ENCODE measurements around the gene RTTN.
A peak's percentile ranks its signal among the peaks of the same experiment; 100 is the strongest.

Gene RTTN

DNA sequence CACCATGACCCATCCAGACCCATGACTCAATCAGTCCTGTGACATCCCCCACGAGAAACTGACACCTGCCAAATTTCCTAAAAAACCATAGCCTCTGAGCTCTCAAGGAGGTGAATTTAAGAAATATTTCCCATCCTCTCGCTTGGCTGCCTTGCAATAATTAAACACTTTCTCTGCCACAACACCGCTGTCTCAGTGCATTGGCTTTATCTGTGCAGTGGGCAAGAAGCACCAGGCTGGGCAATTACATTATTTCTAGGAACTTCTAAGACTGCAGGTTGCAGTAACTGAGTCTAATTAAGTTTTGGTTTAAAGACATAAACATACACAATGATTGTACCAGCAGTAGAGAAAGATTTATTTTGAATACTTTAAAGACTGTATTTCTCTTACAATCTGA, 22.0 kb upstream of the RTTN start:
- H3K9me3 Mint-ChIP-seq (ENCODE audit: low read depth): peaks cover 26% of the 10 kb centered on the region
- no peak overlapping the region for H3K4me3 Mint-ChIP-seq
- H3K4me1 Mint-ChIP-seq (ENCODE audit: low read depth): no peaks in the 10 kb centered on the region
- H3K36me3 Mint-ChIP-seq: no peaks in the 10 kb centered on the region
- no peak overlapping the region for H3K27ac Mint-ChIP-seq
- peaks cover 5% of the 10 kb centered on the region for H3K27me3 Mint-ChIP-seq

DNA sequence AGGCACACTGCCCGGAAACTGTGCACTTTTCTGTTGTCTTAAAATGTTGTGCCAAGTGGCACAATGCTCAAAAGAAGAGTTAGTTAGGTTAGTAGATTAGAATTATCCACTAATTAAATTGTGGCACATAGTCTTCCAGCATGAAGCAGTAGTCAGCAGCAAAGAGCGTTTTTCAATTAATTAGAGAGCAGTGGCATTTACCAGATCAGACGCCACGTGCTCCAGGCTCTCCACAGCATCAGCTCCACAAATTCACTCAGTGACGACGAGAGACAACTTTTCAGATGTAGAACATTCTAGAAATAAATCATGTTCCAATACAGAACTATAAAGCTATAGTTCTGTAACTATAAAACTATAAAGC, 16.4 kb upstream of the RTTN start:
- Mint-ChIP-seq H3K4me1 (ENCODE audit: low read depth) (no peaks in the 10 kb centered on the region), H3K36me3 (no peaks in the 10 kb centered on the region)

DNA sequence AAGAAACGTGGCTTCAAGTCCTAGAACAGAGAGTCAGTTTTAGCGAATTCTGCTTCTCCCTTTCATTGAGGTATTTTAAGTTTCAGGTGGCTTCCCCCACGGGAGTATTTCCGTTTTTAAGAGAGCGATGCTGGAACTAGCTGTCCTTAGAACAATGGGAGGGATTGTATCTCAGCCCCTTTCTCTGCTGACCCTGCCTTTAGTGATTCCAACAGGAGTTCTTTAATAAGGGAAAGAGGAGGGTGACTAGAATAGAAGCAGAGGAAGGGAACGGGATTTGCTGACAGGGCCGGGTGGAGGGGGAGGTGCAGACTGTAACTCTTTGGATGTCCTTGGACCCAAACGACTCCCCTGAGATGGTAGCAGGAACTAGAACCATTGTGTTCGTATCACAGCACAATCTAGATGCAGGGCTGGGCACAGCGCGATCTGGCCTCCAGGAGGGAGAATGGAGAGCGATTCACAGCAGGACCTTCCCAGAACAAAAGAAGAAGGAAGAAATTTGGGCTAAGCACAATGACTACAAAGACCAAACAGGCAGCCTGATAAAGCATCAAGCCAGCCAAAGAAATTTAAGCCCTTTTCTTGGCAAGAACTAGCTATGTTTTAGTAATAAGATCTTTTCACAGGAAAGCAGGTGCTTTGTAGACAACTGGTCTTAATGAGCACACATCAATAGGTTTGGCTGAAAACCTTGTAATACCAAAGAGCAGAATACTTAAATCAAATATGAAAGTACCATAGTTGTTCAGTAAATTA, 15.8 kb upstream of the RTTN start:
- Mint-ChIP-seq H3K4me1 (ENCODE audit: low read depth) (no peaks in the 10 kb centered on the region), H3K9me3 (ENCODE audit: low read depth) (no peaks in the 10 kb centered on the region), H3K27me3 (peaks cover 29% of the 10 kb centered on the region), H3K4me3 (no peak overlapping the region), H3K36me3 (no peaks in the 10 kb centered on the region), H3K27ac (no peak overlapping the region)

More for the DNA sequence above, 16.4 kb upstream of the RTTN start:
- Mint-ChIP-seq H3K9me3 (ENCODE audit: low read depth) (peaks cover 4% of the 10 kb centered on the region), H3K27me3 (peaks cover 25% of the 10 kb centered on the region), H3K4me3 (no peak overlapping the region), H3K27ac (no peak overlapping the region)

DNA sequence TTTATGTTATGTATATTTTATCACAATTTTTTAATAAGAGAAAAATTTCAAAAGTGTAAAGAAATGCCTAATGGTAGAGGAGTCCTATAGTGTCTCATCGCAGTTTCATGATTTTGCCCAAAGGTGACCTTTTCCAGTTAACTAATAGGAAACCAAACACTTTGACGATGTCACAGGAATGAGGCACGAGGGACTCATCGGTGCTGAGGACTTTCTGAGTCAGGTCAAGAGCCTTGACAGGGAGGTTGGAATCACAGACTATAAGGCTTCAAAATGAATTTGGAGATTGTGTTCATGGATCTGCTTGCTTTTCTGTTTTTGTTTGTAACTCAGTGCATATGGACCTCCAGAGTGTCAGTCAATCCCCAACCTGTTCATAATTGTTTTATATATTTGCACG, 15.1 kb upstream of the RTTN start:
- Mint-ChIP-seq H3K4me3 (no peak overlapping the region), H3K9me3 (ENCODE audit: low read depth) (no peaks in the 10 kb centered on the region), H3K4me1 (ENCODE audit: low read depth) (no peaks in the 10 kb centered on the region), H3K27me3 (peaks cover 30% of the 10 kb centered on the region), H3K27ac (no peak overlapping the region), H3K36me3 (no peaks in the 10 kb centered on the region)

DNA sequence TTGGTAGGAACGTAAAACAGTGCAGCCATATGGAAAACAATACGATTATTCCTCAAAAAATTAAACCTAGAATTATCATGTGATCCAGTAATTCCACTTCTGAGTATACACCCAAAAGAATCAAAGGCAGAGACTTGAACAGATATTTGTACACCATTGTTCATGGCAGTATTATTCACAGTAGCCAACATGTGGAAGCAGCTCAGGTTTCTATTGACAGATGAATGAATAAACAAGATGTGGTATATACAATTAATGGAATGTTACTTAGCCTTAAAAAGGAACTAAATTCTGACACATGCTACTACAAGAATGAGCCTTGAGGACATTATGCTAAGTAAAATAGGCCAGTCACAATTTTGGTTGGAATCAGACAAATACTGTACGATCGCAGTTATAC, 14.2 kb upstream of the RTTN start:
- no peak overlapping the region for H3K4me3 Mint-ChIP-seq
- peaks cover 32% of the 10 kb centered on the region for H3K27me3 Mint-ChIP-seq
- no peaks in the 10 kb centered on the region for H3K4me1 Mint-ChIP-seq (ENCODE audit: low read depth)
- H3K36me3 Mint-ChIP-seq: no peaks in the 10 kb centered on the region
- H3K9me3 Mint-ChIP-seq (ENCODE audit: low read depth): no peaks in the 10 kb centered on the region
- H3K27ac Mint-ChIP-seq: no peak overlapping the region

DNA sequence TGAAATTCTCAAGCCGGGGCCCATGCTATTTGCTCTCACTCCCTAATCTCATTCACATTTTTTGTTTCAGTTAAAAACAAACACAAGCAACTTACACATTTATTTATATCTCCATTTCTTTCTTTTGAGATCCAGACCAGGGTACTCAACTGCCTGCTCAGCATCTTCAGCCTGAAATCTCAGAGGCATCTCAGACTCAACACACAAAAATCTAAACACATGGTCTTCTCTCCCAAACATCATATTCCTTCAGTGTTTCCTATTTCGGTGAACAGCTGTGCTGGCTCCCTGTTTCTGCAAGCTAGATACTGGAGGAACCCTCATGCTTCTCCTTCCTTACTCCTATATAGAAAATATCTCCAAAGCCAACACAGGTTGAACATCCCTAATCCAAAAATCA, 11.3 kb upstream of the RTTN start:
- H3K36me3 Mint-ChIP-seq: no peaks in the 10 kb centered on the region
- H3K27ac Mint-ChIP-seq: no peak overlapping the region
- no peak overlapping the region for H3K4me3 Mint-ChIP-seq
- peaks cover 37% of the 10 kb centered on the region for H3K27me3 Mint-ChIP-seq
- no peaks in the 10 kb centered on the region for H3K4me1 Mint-ChIP-seq (ENCODE audit: low read depth)
- no peaks in the 10 kb centered on the region for H3K9me3 Mint-ChIP-seq (ENCODE audit: low read depth)

DNA sequence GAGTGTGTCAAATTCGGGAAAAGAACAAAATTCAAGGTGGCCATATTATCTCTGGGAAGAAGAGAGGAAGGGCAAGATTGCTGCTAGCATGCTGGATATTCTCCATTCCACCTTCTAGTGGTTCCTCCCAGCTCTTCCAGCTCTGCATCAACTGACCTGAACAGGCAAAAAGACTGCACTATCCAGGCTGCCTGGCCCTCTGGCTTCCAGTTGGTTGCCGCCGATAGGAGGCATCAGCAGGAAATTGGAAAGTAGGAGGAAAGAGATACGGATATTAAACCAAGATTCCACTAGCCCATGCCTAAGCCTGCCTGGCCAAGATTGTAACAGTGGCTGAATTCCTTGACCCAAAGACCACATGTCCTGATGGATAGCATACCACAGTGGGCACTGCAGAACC, 1.7 kb upstream of the RTTN start:
- Mint-ChIP-seq H3K36me3 (peaks cover under 1% of the 10 kb centered on the region), H3K4me1 (ENCODE audit: low read depth) (peaks cover 24% of the 10 kb centered on the region), H3K27me3 (peaks cover 4% of the 10 kb centered on the region), H3K27ac (no peak overlapping the region), H3K4me3 (peak overlapping the region; percentile 99), H3K9me3 (ENCODE audit: low read depth) (no peaks in the 10 kb centered on the region)

DNA sequence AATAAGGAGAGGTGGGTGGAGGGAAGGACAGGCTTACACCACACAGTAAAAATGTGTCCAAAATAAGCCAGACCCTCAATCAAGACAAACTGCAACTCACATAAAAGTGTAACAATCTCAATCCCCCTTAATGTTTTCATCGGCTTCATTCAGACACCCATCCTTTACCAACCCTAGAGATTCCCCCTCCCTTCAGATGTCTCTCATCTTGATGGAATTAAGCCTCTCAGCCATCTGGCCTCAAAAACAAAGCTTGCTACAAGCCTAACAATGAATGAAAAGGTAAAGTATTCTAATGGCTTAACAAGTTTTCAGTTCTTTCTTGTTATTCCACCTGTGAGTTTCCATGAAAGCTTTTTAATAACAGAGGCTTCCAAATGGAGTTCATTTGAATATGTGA, 5.2 kb downstream of the RTTN start:
- Mint-ChIP-seq H3K9me3 (ENCODE audit: low read depth) (no peaks in the 10 kb centered on the region), H3K27ac (no peak overlapping the region), H3K36me3 (peaks cover 3% of the 10 kb centered on the region), H3K27me3 (no peaks in the 10 kb centered on the region), H3K4me3 (no peak overlapping the region), H3K4me1 (ENCODE audit: low read depth) (peaks cover 19% of the 10 kb centered on the region)

DNA sequence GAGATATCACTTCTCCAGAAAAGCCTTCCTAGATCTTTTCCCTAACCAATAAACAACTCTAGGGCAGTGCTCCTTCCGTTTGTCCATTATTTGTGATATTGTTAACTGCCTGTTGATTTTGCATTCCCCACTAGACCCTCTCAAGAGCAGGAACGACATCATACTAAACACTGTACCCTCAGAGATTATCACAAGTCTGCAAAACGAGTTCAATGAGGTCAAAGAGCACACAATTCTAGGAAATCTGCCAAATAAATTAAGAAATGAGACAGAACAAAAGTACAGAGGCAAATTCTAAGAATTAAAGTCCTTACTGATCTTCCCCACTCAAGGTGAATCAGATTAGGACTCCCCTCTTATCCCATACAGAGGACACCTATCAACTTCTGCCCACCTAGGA, 7.6 kb downstream of the RTTN start:
- H3K36me3 Mint-ChIP-seq: peaks cover 6% of the 10 kb centered on the region
- no peak overlapping the region for H3K4me3 Mint-ChIP-seq
- peaks cover 17% of the 10 kb centered on the region for H3K4me1 Mint-ChIP-seq (ENCODE audit: low read depth)
- H3K9me3 Mint-ChIP-seq (ENCODE audit: low read depth): no peaks in the 10 kb centered on the region
- no peaks in the 10 kb centered on the region for H3K27me3 Mint-ChIP-seq
- H3K27ac Mint-ChIP-seq: no peak overlapping the region

DNA sequence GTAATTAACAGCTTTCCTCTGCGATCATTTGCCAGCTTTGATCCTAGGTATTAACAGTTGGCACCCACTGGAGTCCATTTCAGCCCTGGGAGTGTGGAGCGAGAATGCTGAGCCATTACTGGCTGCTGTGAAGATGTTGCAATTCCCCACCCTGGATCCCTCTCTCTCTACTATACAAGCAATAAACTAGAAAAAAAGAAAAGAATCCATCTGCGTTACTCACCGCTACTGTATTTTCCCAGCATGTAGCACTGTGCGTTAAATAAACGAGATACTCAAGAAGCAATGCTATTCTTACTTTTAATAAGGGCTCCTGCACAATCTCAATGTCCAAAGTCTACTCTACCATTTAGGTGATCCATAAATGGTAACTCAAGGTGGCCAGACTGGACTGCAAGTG, 8.5 kb downstream of the RTTN start:
- Mint-ChIP-seq H3K27ac (no peak overlapping the region), H3K9me3 (ENCODE audit: low read depth) (no peaks in the 10 kb centered on the region), H3K27me3 (no peaks in the 10 kb centered on the region), H3K4me3 (no peak overlapping the region), H3K36me3 (peaks cover 3% of the 10 kb centered on the region), H3K4me1 (ENCODE audit: low read depth) (peaks cover 13% of the 10 kb centered on the region)

DNA sequence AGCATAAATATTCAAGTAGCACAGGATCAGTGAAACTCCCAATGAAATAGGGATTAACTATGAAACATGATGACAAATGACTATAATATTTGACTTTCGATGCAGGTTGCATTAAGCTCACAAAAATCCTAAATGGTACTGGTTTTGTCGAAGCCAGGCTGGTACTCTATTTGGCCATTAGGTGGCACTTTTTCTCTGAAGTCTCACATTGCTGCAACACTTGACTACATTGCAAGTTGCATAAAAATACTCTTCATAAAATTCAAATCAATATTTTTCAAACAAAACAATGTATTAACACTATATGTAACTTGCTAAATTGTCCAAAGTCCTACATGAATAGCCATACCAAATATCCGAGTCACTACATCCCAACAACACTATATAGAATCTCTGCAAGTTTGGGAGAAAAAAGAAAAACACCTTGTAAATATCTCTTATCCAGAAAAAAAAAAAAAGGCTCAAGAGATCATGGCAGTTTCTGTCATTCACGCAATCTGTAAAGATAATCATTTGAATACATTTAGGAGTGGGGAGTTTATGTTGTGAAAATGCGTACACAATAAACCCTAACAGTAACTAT, 9.5 kb downstream of the RTTN start:
- no peak overlapping the region for H3K4me3 Mint-ChIP-seq
- peaks cover 3% of the 10 kb centered on the region for H3K36me3 Mint-ChIP-seq
- H3K27me3 Mint-ChIP-seq: no peaks in the 10 kb centered on the region
- peaks cover 13% of the 10 kb centered on the region for H3K4me1 Mint-ChIP-seq (ENCODE audit: low read depth)
- no peaks in the 10 kb centered on the region for H3K9me3 Mint-ChIP-seq (ENCODE audit: low read depth)
- no peak overlapping the region for H3K27ac Mint-ChIP-seq

DNA sequence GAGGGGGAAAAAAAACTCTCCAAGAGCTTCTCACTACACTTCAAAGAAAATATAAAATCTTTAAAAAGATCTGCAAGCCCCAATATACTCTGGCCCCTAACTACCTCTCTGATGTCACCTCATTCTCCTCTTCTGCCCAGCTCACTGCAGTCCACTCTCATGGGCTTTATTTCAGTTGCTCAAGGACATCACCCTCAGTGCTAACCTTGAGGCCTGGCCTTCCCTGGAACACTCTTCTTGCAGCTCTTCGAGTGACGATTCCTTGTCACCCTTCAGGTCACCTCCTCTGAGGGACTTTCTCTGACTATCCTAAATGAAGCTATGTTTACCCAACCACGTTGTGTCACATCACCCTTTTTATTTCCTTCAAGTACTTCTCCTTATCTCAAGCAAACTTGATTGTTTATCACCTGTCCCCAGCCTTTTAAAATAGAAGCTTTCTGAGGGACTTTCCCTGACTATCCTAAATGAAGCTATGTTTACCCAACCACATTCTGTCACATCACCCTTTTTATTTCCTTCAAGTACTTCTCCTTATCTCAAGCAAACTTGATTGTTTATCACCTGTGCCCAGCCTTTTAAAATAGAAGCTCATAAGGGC, 10.4 kb downstream of the RTTN start:
- Mint-ChIP-seq H3K9me3 (ENCODE audit: low read depth) (no peaks in the 10 kb centered on the region), H3K4me3 (no peak overlapping the region), H3K36me3 (peaks cover 7% of the 10 kb centered on the region), H3K27me3 (no peaks in the 10 kb centered on the region), H3K27ac (no peak overlapping the region), H3K4me1 (ENCODE audit: low read depth) (peaks cover 12% of the 10 kb centered on the region)

DNA sequence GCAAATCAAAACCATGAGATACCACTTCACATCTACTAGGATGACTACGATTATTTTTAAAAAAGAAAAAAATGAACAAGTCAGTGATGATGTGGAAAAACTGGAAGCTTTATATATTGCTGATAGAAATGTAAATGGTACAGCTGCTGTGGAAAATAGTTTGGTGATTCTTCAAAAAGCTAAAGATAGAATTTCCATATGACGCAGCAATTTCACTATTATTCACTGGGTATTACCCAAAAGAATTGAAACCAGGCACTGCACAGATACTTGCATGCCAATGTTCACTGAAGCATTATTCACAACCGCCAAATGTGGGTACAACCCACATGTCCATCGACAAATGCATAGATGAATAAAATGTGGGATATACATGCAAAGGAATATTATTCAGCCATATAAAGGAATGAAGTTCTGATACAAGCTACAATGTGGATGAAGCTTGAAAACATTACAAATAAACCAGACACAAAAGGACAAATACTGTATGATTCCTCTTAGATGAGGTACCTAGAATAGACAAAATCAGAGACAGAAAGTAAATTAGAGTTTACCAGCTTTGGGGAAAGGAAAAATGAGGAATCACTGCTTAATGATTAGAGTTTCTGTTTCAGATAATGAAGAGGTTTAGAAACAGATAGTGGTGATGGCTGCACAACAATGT, 11.1 kb downstream of the RTTN start:
- peak overlapping the region; percentile 64 for H3K27ac Mint-ChIP-seq
- H3K36me3 Mint-ChIP-seq: peaks cover 12% of the 10 kb centered on the region
- H3K27me3 Mint-ChIP-seq: no peaks in the 10 kb centered on the region
- peaks cover 12% of the 10 kb centered on the region for H3K4me1 Mint-ChIP-seq (ENCODE audit: low read depth)
- H3K9me3 Mint-ChIP-seq (ENCODE audit: low read depth): no peaks in the 10 kb centered on the region
- H3K4me3 Mint-ChIP-seq: no peak overlapping the region

DNA sequence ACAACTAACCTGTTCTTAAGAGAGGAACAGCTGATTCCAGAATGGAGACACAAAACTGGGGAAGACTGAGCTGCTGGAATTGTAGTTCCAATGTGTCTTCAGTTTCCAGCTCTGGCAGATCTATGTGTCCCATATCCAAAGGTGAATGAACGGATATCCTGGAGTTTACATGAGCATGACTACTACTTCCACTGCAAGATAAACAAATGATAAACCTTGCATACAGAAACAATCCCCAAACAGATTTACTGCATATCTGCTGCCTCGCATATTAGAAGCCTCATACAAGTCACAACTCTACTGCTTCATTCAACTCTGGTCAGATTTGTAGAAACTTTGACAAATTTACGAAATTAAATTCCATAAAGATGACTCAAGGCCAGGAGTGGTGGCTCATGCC, 15.0 kb downstream of the RTTN start:
- H3K9me3 Mint-ChIP-seq (ENCODE audit: low read depth): no peaks in the 10 kb centered on the region
- no peak overlapping the region for H3K27ac Mint-ChIP-seq
- no peaks in the 10 kb centered on the region for H3K27me3 Mint-ChIP-seq
- no peak overlapping the region for H3K4me3 Mint-ChIP-seq
- H3K4me1 Mint-ChIP-seq (ENCODE audit: low read depth): peaks cover 14% of the 10 kb centered on the region
- H3K36me3 Mint-ChIP-seq: peaks cover 22% of the 10 kb centered on the region

DNA sequence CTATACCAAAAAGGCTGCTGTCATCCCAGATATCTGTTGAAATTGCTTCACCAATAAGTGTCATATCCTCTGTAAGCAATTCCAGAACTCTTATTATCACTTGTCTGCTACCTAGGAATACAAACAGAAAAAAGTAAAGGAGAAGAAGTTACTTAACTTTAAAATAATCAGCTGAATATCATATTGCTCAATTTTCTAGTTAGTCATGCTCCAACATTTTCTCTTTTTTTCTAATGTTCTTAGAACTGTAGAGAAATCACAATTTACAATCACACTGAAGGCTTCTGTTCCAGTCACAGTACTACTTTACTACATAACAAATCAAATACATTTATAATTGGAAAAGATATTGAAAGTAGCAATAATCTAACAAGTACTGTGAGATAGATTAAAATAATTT, 17.4 kb downstream of the RTTN start:
- H3K36me3 Mint-ChIP-seq: peaks cover 21% of the 10 kb centered on the region
- H3K4me3 Mint-ChIP-seq: no peak overlapping the region
- H3K27ac Mint-ChIP-seq: no peak overlapping the region
- no peaks in the 10 kb centered on the region for H3K9me3 Mint-ChIP-seq (ENCODE audit: low read depth)
- no peaks in the 10 kb centered on the region for H3K27me3 Mint-ChIP-seq
- peaks cover 8% of the 10 kb centered on the region for H3K4me1 Mint-ChIP-seq (ENCODE audit: low read depth)
